OCI-LY1 (cell line): Measurements from ENCODE around the gene CRTC3.

Experiments used
- H2AFZ ChIP-seq: fragments of 200-600 bp; sonication (generic), shearing (Covaris generic); 2 replicates; pipeline ENCODE4 v1.6.0; 2014; ENCODE audit warnings: antibody characterized with exemption, mild to moderate bottlenecking, low read length
- H3F3A ChIP-seq: fragments of 200-600 bp; sonication (generic), shearing (Covaris generic); 2 replicates; pipeline ENCODE4 v1.6.0; 2014; ENCODE audit warnings: mild to moderate bottlenecking, antibody characterized with exemption, low read length, moderate library complexity; ENCODE audit not compliant: insufficient read depth
- H3K27ac ChIP-seq: fragments of 200-600 bp; sonication (generic); 2 replicates; pipeline ENCODE4 v1.5.1; 2014; ENCODE audit warnings: low read length, mixed run types, mild to moderate bottlenecking, low read depth; ENCODE audit not compliant: poor library complexity, severe bottlenecking
- H3K27me3 ChIP-seq: fragments of 200-600 bp; sonication (generic); 2 replicates; pipeline ENCODE4 v1.6.0; 2014; ENCODE audit warnings: antibody characterized with exemption, mild to moderate bottlenecking, low read length, moderate library complexity; ENCODE audit not compliant: insufficient read depth
- H3K36me3 ChIP-seq: fragments of 200-600 bp; sonication (generic); 2 replicates; pipeline ENCODE4 v1.6.1; 2014; ENCODE audit warnings: mild to moderate bottlenecking, antibody characterized with exemption, low read length, moderate library complexity, mixed read lengths; ENCODE audit not compliant: insufficient read depth
- H3K4me1 ChIP-seq: fragments of 200-600 bp; sonication (generic); 2 replicates; pipeline ENCODE4 v1.5.1; 2014; ENCODE audit warnings: mild to moderate bottlenecking, low read length, moderate library complexity; ENCODE audit not compliant: insufficient read depth, severe bottlenecking
- H3K4me2 ChIP-seq: fragments of 200-600 bp; sonication (generic), shearing (Covaris generic); 2 replicates; pipeline ENCODE4 v1.6.1; 2014; ENCODE audit warnings: low read length
- H3K4me3 ChIP-seq: fragments of 200-600 bp; sonication (generic); 2 replicates; pipeline ENCODE4 v1.5.1; 2014; ENCODE audit warnings: low read length, low read depth, mild to moderate bottlenecking, mixed read lengths; ENCODE audit not compliant: poor library complexity, severe bottlenecking
- H3K79me2 ChIP-seq: fragments of 200-600 bp; shearing (Covaris generic); 2 replicates; pipeline ENCODE4 v1.6.1; 2016; ENCODE audit warnings: mixed run types, low read length, mixed read lengths; ENCODE audit not compliant: insufficient read depth
- H3K9ac ChIP-seq: fragments of 200-600 bp; sonication (generic), shearing (Covaris generic); 2 replicates; pipeline ENCODE4 v1.6.1; 2014; ENCODE audit warnings: mild to moderate bottlenecking, low read length, mixed read lengths
- H3K9me2 ChIP-seq: fragments of 200-600 bp; sonication (generic), shearing (Covaris generic); 2 replicates; pipeline ENCODE4 v1.6.1; 2014; ENCODE audit warnings: low read depth, mild to moderate bottlenecking, low read length, mixed read lengths
- H3K9me3 ChIP-seq: fragments of 200-600 bp; shearing (Covaris generic); 2 replicates; pipeline ENCODE4 v1.6.1; 2014; ENCODE audit warnings: low read length, mixed read lengths
- H4K20me1 ChIP-seq: fragments of 200-600 bp; sonication (generic), shearing (Covaris generic); 2 replicates; pipeline ENCODE4 v1.6.0; 2016; ENCODE audit warnings: mild to moderate bottlenecking, low read length; ENCODE audit not compliant: insufficient read depth
- CTCF ChIP-seq: fragments of 200-600 bp; sonication (generic), shearing (Covaris generic); IDR thresholded peaks from 2 replicates; pipeline ENCODE4 v1.5.1; 2017; ENCODE audit warnings: mild to moderate bottlenecking, antibody characterized with exemption, low read length, moderate library complexity, mixed read lengths
- EZH2 ChIP-seq: fragments of 200-600 bp; sonication (generic), shearing (Covaris generic); IDR thresholded peaks from 2 replicates; pipeline ENCODE4 v1.8.0; 2017; ENCODE audit warnings: borderline replicate concordance, mixed run types, mild to moderate bottlenecking, antibody characterized with exemption, low read length, moderate library complexity, mixed read lengths

CRTC3 gene

DNA sequence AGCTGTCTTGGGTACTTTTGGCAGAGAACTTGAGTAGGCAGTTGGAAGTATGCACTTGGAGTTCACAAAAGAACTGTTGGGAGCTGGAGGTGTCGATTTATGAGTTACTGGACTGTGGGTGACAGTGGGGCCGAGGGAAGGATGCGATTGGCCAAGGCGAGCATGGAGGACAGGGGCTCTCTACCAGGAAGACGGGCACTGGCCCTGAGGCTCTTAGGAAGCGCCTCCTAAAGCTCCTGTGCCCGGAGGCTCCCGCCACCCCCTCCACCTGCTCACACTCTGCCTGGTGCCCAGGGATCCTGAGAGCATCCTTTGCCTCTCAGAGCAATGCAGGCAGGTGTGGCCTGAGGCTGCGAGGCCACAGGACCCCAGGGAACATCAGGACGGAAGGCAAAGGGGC, 69.0 kb downstream of the CRTC3 start:
- Histone ChIP-seq H4K20me1 (no peaks in the 10 kb centered on the region), H3K9ac (no peak overlapping the region), H3K27me3 (no peaks in the 10 kb centered on the region), H2AFZ (no peak overlapping the region), H3K9me2 (no peaks in the 10 kb centered on the region), H3K79me2 (no peaks in the 10 kb centered on the region), H3K4me1 (peaks cover 48% of the 10 kb centered on the region), H3K4me3 (no peak overlapping the region), H3K27ac (no peak overlapping the region), H3K9me3 (no peaks in the 10 kb centered on the region), H3K4me2 (no peak overlapping the region), H3K36me3 (no peaks in the 10 kb centered on the region), H3F3A (0 out of 2 replicates have a peak, but pooled peaks cover 3% of the 10 kb centered on the region)
- TF ChIP-seq EZH2 = no peak
- TF ChIP-seq CTCF = no peak

GRCh38 chr15:90599116-90599515, 69.4 kb downstream of the CRTC3 start:
- Histone ChIP-seq H3K27ac (no peak overlapping the region), H3K27me3 (no peaks in the 10 kb centered on the region), H4K20me1 (no peaks in the 10 kb centered on the region), H2AFZ (no peak overlapping the region), H3K9ac (no peak overlapping the region), H3K4me1 (peaks cover 44% of the 10 kb centered on the region), H3K36me3 (no peaks in the 10 kb centered on the region), H3K9me3 (no peaks in the 10 kb centered on the region), H3K4me2 (no peak overlapping the region), H3F3A (0 out of 2 replicates have a peak, but pooled peaks cover 2% of the 10 kb centered on the region), H3K79me2 (no peaks in the 10 kb centered on the region), H3K4me3 (no peak overlapping the region), H3K9me2 (no peaks in the 10 kb centered on the region)
- no peak for TF ChIP-seq EZH2
- no peak for TF ChIP-seq CTCF

DNA sequence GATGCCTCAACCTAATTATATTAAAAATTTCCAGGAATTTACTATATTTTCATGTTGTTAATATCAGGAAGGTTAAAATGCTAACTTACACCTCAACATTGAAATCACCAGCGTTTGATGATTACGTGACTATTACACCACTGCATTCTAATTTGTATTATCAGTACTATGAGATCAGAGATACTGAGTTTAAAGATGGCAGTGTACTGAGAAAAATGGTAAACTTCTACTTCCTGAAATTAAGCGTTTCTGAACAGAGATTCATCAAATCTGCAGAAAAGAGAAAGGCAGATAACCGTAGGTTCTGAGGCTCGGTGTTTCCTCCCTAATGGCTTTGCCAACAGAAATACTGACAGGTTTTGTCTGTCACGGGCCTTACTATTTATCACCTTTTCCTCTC, 69.9 kb downstream of the CRTC3 start:
- no peak overlapping the region for H2AFZ ChIP-seq

More for the DNA sequence above, 69.9 kb downstream of the CRTC3 start:
- Histone ChIP-seq H3K9me2 (no peaks in the 10 kb centered on the region), H3K27me3 (no peaks in the 10 kb centered on the region), H3K4me3 (no peak overlapping the region), H3K9me3 (no peaks in the 10 kb centered on the region), H3K4me2 (no peak overlapping the region), H3K79me2 (no peaks in the 10 kb centered on the region), H3K27ac (no peak overlapping the region), H3K9ac (no peak overlapping the region), H3F3A (no peaks in the 10 kb centered on the region), H3K4me1 (peaks cover 39% of the 10 kb centered on the region), H3K36me3 (no peaks in the 10 kb centered on the region), H4K20me1 (no peaks in the 10 kb centered on the region)
- TF ChIP-seq EZH2 = no peak
- TF ChIP-seq CTCF = no peak
